ENCODE results near the gene MASP2.
A peak's percentile ranks its signal among the peaks of the same experiment; 100 is the strongest.
"Not testable (repeated sequence)": the region's sequence is repeated elsewhere in the genome, so short reads cannot be mapped to it uniquely, and the experiment has no call there.

Gene MASP2

DNA sequence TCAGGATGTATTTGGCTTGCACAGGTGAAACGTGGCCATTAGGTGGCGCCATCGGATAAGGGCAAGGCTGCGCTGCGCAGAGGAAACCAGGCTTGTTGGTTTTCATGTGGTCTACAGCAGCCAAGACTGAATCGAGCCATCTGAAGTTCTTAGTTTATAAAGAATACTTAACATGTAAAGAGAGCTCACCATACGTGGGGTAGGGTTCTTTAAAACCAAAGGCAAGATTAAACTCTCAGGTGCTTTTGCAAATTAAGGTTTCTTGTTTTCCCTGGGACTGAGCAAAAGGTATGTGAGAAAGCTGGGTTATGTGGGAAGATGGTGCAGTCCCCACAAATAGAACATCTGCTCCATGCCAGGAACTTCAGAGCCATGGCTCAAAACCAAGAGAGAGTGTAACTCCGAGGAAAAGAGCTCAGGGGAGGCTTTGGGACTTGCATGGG lies 9.3 kb downstream of the MASP2 start:
- DNase-seq (ENCODE audit: low spot score), result peak; percentile 87

DNA sequence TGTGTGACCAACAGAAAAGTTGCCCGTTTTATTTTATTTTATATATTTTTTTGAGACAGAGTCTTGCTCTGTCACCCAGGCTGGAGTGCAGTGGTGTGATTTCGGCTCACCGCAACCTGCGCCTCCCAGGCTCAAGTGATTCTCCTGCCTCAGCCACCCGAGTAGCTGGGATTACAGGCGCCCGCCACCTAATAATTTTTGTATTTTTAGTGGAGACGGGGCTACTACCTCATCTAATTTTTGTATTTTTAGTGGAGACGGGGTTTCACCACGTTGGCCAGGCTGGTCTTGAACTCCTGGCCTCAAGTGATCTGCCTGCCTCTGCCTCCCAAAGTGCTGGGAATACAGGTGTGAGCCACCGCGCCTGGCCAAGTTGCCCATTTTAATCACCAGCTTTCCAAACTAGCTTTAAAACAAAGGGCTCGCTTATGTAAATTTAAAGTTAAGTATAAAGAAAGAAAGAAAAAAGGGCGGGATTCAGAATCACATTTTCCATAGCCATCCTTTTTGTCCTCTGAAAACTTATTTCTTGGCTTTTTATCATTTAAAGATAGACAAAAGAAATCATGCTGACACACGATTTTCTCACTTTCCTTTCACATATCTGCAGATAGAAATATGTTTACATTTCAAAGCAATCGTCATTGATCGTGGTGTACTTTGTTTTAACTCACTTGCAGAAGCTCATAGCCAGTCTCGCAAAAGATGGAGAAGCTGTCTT lies 9.9 kb downstream of the MASP2 start:
- not testable (repeated sequence) for DNase-seq (ENCODE audit: low spot score)

DNA sequence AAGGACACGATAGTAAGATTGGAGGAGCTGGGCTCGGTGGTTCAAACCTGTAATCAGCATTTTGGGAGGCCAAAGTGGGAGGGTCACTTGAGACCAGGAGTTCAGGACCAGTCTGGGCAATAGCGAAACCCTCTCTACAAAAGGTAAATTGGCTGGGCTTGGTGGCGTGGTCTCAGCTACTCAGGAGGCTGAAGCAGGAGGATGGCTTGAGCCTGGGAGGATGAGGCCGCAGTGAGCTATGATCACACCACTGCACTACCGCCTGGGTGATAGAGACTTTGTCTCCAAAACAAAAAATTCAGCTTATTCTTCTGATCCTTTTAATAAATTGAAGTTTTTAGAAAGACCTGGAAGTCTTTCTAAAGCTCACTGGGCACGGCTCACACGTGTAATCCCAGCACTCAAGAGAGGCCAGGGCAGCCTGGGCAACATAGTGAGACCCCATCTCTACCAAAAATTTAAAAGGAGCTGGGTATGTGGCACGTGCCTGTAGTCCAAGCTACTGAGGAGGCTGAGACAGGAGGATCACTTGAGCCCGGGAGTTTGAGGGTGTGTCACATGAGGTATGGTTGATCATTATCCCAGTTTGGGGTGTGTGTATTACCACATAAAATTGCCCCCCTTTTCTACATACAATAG lies 15.3 kb downstream of the MASP2 start:
- DNase-seq (ENCODE audit: low spot score), result no peak

DNA sequence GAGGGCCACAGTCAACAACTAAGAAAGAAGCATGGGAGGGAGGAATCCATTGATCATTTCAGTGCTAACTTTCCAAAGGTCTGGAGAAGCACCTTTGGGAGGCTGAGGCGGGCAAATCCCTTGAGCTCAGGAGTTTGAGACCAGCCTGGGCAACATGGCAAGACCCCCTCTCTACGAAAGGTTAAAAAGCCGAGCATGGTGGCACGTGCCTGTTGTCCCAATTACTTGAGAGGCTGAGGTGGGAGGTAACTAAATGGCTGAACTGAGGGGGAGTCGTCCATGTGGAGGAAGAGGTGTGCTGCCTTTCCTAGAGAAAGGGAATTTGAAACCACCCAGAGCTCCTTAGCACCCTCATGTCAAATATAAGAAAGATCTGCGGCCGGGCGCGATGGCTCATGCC lies 16.2 kb downstream of the MASP2 start:
- DNase-seq (ENCODE audit: low spot score), result no peak

DNA sequence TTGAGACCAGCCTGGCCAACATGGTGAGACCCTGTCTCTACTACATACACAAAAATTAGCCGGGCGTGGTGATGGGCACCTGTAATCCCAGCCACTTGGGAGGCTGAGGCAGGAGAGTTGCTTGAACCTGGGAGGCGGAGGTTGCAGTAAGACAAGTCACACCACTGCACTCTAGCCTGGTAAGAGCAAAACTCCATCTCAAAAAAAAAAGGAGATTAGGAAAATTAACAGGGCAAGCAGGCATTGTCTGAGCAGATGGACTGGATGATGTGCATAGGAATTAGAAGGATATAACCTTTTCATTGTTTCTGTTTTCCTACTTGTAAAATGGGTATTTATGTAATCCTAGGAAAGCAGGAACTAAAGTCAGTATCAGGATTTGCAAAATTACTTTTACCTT lies 19.0 kb downstream of the MASP2 start:
- DNase-seq (ENCODE audit: low spot score), result no peak

GRCh38 chr1:11027316-11027715 lies 19.7 kb downstream of the MASP2 start:
- no peak for DNase-seq (ENCODE audit: low spot score)

GRCh38 chr1:11026903-11027302 lies 20.1 kb downstream of the MASP2 start:
- no peak for DNase-seq (ENCODE audit: low spot score)

DNA sequence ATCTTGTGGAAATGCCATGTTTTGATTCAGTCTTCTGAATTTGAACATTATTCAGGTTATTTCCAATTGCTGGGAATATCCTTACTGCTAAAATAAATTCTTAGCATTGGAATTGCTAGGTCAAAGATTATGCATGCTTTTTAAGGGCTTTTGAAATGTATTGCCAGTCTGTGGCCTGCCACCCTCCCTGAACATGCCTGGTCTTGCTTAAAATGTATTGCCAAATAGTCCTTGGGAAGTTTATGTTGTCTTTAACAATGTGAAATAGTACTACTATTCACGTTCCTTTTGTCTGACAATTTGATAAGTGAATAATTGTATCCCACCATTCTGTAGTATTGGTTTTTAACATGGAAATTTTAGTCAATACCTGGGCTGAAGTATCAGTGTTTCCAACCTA lies 21.0 kb downstream of the MASP2 start:
- DNase-seq (ENCODE audit: low spot score), result no peak

GRCh38 chr1:11025618-11026017 lies 21.4 kb downstream of the MASP2 start:
- DNase-seq (ENCODE audit: low spot score), result no peak

GRCh38 chr1:11024874-11025203 lies 22.2 kb downstream of the MASP2 start:
- DNase-seq (ENCODE audit: low spot score), result no peak

- no peak for DNase-seq (ENCODE audit: low spot score)
Measured at GRCh38 chr1:11024154-11024873, 22.7 kb downstream of the MASP2 start.

DNA sequence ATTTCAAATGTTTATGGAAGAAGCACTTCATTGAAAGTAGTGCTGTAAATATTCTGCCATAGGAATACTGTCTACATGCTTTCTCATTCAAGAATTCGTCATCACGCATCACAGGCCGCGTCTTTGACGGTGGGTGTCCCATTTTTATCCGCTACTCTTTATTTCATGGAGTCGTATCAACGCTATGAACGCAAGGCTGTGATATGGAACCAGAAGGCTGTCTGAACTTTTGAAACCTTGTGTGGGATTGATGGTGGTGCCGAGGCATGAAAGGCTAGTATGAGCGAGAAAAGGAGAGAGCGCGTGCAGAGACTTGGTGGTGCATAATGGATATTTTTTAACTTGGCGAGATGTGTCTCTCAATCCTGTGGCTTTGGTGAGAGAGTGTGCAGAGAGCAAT lies 23.8 kb downstream of the MASP2 start:
- no peak for DNase-seq (ENCODE audit: low spot score)

- DNase-seq (ENCODE audit: low spot score), result no peak
Measured at GRCh38 chr1:11019971-11020370, 27.1 kb downstream of the MASP2 start.

DNA sequence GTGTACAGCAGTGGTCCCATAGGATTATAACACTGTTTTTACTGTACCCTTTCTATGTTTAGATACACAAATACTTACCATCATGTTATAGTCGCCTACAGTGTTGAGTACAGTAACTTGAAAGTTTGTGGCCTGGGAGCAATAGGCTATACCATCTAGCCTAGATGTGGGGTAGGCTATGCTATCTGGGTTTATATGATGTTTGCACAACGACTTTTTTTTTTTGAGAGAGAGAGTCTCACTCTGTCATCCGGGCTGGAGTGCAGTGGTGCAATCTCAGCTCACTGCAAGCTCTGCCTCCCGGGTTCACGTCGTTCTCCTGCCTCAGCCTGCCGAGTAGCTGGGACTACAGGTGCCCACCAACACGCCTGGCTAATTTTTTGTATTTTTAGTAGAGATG lies 27.7 kb downstream of the MASP2 start:
- DNase-seq (ENCODE audit: low spot score), result not testable (repeated sequence)

GRCh38 chr1:11013160-11013531 lies 33.9 kb downstream of the MASP2 start:
- DNase-seq (ENCODE audit: low spot score), result no peak

DNA sequence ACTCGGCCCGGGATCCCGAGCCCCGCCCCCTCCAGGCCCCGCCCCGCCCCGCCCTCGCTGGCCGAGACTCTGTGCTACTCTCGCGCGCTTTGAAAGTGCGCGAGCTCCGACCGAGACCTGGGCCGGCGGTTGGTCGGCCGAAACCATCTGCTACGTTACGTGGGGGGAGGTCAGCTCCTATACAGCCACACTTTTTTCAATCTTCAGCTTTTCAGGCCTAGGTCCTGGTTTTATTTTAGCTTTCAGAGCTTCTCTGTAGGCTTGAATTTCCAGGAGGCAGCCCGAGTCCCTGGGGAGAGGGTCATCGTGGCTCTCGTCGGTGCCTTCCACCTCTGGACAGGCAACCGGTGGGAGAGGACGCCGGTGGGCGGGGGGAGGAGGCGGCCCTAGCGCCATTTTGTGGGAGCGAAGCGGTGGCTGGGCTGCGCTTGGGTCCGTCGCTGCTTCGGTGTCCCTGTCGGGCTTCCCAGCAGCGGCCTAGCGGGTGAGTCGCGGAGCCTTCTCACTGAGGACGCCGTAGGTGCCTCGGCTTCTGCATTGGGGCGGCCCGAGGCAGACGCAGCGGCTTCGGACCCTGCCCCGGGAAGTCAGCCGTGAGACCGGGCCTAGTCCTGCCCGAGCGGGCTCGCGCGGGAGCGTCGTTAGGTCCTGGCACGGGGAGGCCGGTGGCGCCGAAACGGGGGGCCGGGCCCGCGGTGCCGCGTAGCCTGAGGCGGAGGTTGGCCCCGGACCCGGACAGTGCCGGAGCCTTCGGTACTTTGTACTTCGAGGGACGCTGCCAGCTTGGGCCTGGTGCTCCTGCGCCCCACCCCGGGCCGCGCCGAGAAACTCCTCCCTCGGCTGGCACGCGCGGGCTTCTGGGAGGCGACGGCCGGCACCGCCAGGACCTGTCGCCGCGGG lies 34.5 kb downstream of the MASP2 start, which contains the start of gene TARDBP:
Gene TARDBP, plus strand, starts transcription at position 395 of the 900 bp plus-strand sequence. CDS start 1,074 bp downstream, outside the sequence.
- peak; percentile 94 for DNase-seq (ENCODE audit: low spot score)

DNA sequence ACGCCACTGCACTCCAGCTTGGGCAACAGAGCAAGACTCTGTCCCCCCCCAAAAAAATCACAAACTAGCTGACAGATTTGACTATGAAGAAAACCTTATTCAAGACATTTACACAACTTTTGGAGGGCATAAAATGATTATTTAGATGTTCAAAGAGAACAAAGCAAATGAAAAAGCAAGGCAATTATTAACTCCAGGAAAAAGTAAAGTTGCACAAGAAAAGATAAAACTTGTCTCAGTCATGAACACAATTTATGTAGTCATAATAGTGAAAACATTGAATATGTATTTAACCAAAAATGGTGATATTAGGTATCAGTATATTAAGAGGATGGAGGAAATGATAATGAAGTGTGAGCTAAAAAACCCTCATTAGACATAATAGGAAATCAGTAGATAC lies 46.5 kb downstream of the MASP2 start:
- no peak for DNase-seq (ENCODE audit: low spot score)

- DNase-seq (ENCODE audit: low spot score), result no peak
Measured at GRCh38 chr1:10996100-10996499, 50.9 kb downstream of the MASP2 start.

DNA sequence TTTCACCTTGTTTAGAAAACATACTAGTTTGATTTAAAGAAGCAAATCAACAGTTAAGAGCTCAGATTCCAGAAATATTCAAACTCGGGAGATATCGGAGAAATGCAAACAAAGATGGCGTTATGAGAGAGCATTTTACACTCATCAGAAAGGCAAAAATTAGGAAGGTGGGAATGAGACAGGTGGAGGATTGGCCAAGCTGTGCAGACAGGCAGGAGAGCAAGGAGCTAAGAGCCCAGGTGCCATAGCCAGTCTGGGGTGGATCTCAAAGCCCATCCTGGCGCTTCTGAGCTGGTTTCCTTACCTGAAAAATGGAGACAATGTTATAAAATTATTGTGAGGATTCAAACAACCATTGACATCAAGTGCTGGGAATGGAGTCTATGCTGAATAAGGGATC lies 54.2 kb downstream of the MASP2 start:
- DNase-seq (ENCODE audit: low spot score), result no peak

- not testable (repeated sequence) for DNase-seq (ENCODE audit: low spot score)
Measured at GRCh38 chr1:10992004-10992403, 55.0 kb downstream of the MASP2 start.

DNA sequence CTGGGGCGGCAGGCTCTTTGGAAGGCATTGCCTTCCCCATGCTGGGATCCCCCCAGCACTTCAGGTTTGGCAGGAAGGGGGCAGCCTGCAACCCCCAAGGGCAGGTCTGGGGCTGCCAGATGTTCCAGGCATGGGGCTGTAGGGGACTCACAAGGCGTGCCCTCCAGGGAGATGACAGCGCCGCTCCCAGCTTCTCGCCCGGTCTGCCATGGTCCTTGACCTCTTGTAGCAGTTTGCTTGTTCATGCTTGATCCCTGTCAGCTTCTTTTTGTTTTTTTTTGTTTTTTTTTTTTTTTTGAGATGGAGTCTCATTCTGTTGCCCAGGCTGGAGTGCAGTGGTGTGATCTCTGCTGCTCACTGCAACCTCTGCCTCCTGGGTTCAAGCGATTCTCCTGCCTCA lies 56.2 kb downstream of the MASP2 start:
- DNase-seq (ENCODE audit: low spot score), result no peak

DNA sequence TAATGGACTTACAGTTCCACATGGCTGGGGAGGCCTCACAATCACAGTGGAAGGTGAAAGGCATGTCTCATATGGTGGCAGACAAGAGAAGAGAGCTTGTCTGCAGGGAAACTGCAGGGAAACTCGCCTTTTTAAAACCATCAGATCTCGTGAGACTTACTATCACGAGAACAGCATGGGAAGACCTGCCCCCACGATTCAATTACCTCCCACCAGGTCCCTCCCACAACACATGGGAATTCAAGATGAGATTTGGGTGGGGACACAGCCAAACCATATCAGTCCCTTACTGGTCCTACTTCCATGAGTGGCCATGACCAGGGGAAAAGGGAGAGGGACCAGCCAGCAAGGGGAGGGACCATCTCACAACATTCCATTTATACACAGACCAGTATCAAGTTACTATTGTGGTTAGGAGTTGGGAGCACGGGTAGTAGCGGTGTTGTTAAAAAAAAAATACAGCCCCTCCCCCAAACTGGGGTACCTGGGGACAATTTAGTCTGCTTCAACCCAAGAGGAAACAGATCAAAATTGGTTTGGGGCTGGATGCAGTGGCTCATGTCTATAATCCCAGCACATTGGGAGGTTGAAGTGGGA lies 57.0 kb downstream of the MASP2 start:
- DNase-seq (ENCODE audit: low spot score), result not testable (repeated sequence)

All from ecto neural progenitor cell (in vitro differentiated cells).